ENCODE measurements around the gene C6orf132. TPM values are rescaled to one million over a fixed set of nuclear protein-coding genes. Genes with fewer than 3 reads are reported as not detected.

Gene C6orf132
- total and polyA plus RNA-seq, 10 of the 15 experiments (the other 5 are each of a cell fraction or from before 2014, with no cell fraction given) = 0.04 to 0.05 TPM; not detected in 8

DNA sequence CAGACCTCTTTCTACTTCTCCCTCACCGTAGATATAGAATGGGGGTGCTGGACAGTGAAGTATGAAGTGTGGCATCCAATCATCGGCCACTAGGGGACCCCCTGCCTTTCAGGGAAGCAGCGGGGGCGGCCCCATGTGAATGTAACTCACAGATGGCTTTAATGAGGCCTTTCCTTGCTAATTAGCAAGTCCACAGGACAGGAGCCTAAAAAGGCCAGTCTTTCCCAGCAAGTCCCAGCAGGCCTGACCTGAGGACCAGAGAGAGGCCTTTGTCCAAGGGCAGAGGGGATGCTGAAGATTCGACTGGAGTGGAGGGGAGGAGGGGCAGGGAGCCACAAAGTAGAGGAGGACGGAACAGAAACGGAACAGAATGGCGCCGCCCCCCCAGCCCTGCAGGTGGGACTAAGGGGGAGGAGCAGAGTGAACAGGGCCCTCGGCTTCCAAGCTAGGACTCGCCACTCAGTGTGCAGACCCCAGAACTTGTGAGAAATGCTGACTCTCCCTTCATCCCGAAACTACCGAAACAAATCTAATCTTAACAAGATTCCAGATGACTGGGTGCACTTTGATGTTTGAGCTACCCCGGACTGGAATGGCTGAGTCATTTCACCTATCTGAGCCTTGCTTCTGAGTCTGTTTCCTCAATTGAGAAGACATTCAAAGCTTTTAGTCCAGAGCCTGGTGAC is 5.8 kb downstream of the C6orf132 start (continued):
- no peak for TF ChIP-seq SIX5 (IDR thresholded peaks at IDR 0.05; ENCODE audit: low read depth, low read length, severe bottlenecking)
- TF ChIP-seq SMC3 (IDR thresholded peaks at IDR 0.05; ENCODE audit: borderline replicate concordance, low read length) = peak; percentile 34; the same call in 1 of the 2 replicates
- TF ChIP-seq, protein P1, sequence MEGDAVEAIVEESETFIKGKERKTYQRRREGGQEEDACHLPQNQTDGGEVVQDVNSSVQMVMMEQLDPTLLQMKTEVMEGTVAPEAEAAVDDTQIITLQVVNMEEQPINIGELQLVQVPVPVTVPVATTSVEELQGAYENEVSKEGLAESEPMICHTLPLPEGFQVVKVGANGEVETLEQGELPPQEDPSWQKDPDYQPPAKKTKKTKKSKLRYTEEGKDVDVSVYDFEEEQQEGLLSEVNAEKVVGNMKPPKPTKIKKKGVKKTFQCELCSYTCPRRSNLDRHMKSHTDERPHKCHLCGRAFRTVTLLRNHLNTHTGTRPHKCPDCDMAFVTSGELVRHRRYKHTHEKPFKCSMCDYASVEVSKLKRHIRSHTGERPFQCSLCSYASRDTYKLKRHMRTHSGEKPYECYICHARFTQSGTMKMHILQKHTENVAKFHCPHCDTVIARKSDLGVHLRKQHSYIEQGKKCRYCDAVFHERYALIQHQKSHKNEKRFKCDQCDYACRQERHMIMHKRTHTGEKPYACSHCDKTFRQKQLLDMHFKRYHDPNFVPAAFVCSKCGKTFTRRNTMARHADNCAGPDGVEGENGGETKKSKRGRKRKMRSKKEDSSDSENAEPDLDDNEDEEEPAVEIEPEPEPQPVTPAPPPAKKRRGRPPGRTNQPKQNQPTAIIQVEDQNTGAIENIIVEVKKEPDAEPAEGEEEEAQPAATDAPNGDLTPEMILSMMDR (IDR thresholded peaks at IDR 0.05 in 2 of 3, conservative IDR thresholded peaks at IDR 0.05 in 1 of 3; ENCODE audit: control insufficient read depth in 2 of 3, extremely low read depth in 1 of 3, insufficient read depth in 1 of 3, low read depth in 3 of 3, low read length in 3 of 3) = peak; percentile 42 to 48 (median 44); a peak in 4 of 6 replicates

DNA sequence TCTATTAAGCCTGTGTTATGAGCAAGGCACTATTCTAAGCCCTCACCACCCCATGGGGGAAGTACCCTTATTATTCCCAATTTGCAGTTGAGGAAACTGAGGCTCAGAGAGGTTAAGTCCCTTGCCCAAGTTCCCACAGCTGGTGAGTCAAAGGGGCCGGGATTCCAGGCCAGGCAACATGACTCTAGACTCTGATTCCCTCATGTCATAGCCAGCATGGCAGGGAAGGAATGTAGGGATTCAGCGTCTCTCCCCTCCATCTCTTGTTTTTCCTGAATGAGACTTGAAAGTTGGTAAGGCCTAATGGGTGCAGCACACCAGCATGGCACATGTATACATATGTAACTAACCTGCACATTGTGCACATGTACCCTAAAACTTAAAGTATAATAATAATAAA is 6.7 kb downstream of the C6orf132 start:
- RAD21 ChIA-PET (ENCODE audit: unreplicated experiment) = interaction anchor here (0.7 kb wide), 1 partner anchor 53 kb away, joined by 3 read pairs; no protein-coding TSS in a partner anchor
- TF ChIP-seq ZSCAN29 (IDR thresholded peaks at IDR 0.05) (no peak), CBX5 (IDR thresholded peaks at IDR 0.05; ENCODE audit: low read depth) (no peak), MTA2 (IDR thresholded peaks at IDR 0.05; ENCODE audit: low read depth) (no peak), IKZF2 (IDR thresholded peaks at IDR 0.05) (no peak), GABPA (IDR thresholded peaks at IDR 0.05; ENCODE audit: low read depth) (no peak), EED (IDR thresholded peaks at IDR 0.05; ENCODE audit: low read depth) (no peak), KAT2A (conservative IDR thresholded peaks at IDR 0.05; ENCODE audit: control insufficient read depth, low read depth, low read length) (no peak)
- TF ChIP-seq, protein P2, sequence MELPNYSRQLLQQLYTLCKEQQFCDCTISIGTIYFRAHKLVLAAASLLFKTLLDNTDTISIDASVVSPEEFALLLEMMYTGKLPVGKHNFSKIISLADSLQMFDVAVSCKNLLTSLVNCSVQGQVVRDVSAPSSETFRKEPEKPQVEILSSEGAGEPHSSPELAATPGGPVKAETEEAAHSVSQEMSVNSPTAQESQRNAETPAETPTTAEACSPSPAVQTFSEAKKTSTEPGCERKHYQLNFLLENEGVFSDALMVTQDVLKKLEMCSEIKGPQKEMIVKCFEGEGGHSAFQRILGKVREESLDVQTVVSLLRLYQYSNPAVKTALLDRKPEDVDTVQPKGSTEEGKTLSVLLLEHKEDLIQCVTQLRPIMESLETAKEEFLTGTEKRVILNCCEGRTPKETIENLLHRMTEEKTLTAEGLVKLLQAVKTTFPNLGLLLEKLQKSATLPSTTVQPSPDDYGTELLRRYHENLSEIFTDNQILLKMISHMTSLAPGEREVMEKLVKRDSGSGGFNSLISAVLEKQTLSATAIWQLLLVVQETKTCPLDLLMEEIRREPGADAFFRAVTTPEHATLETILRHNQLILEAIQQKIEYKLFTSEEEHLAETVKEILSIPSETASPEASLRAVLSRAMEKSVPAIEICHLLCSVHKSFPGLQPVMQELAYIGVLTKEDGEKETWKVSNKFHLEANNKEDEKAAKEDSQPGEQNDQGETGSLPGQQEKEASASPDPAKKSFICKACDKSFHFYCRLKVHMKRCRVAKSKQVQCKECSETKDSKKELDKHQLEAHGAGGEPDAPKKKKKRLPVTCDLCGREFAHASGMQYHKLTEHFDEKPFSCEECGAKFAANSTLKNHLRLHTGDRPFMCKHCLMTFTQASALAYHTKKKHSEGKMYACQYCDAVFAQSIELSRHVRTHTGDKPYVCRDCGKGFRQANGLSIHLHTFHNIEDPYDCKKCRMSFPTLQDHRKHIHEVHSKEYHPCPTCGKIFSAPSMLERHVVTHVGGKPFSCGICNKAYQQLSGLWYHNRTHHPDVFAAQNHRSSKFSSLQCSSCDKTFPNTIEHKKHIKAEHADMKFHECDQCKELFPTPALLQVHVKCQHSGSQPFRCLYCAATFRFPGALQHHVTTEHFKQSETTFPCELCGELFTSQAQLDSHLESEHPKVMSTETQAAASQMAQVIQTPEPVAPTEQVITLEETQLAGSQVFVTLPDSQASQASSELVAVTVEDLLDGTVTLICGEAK (IDR thresholded peaks at IDR 0.05; ENCODE audit: borderline replicate concordance) = no peak
- TF ChIP-seq, protein P3, sequence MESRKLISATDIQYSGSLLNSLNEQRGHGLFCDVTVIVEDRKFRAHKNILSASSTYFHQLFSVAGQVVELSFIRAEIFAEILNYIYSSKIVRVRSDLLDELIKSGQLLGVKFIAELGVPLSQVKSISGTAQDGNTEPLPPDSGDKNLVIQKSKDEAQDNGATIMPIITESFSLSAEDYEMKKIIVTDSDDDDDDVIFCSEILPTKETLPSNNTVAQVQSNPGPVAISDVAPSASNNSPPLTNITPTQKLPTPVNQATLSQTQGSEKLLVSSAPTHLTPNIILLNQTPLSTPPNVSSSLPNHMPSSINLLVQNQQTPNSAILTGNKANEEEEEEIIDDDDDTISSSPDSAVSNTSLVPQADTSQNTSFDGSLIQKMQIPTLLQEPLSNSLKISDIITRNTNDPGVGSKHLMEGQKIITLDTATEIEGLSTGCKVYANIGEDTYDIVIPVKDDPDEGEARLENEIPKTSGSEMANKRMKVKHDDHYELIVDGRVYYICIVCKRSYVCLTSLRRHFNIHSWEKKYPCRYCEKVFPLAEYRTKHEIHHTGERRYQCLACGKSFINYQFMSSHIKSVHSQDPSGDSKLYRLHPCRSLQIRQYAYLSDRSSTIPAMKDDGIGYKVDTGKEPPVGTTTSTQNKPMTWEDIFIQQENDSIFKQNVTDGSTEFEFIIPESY (IDR thresholded peaks at IDR 0.05) = no peak

More for the DNA sequence above, 6.7 kb downstream of the C6orf132 start:
- intact Hi-C loops (cut with micrococcal nuclease; ENCODE audit: unreplicated experiment) = no loop called here
- CTCF ChIA-PET = interaction anchor here (0.6 to 1.6 kb wide), 6 partner anchors 18 to 412 kb away, joined by 3 read pairs; no protein-coding TSS in a partner anchor
- Histone ChIP-seq H3K4me1 (ENCODE audit: control insufficient read depth, insufficient read depth, low read length) (peaks cover 4% of the 10 kb centered on the region; the same call in 1 of the 2 replicates), H3K9ac (ENCODE audit: control insufficient read depth, insufficient read depth, low read length) (no peak overlapping the region), H3K79me2 (ENCODE audit: control insufficient read depth, insufficient read depth, low read length) (no peaks in the 10 kb centered on the region), H3K9me3 (replicated peaks; ENCODE audit: control insufficient read depth, insufficient read depth, low read length) (no peaks in the 10 kb centered on the region), H3K4me3 (no peak overlapping the region), H3K4me2 (ENCODE audit: control insufficient read depth, insufficient read depth) (no peak overlapping the region), H3K27ac (ENCODE audit: control insufficient read depth, insufficient read depth) (no peak overlapping the region), H3K27me3 (replicated peaks in 1 of 2; ENCODE audit: control insufficient read depth in 2 of 2, insufficient read depth in 2 of 2, low read length in 1 of 2) (no peaks in the 10 kb centered on the region; a peak in 2 of 4 replicates), H4K20me1 (ENCODE audit: control insufficient read depth, insufficient read depth) (no peaks in the 10 kb centered on the region), H3K36me3 (ENCODE audit: control insufficient read depth in 2 of 2, insufficient read depth in 2 of 2, low read length in 1 of 2) (no peaks in the 10 kb centered on the region), H2AFZ (ENCODE audit: control insufficient read depth, low read depth, low read length) (no peak overlapping the region)
- POLR2A ChIA-PET = interaction anchor here (0.7 kb wide), 1 partner anchor 120 kb away, joined by 3 read pairs; no protein-coding TSS in a partner anchor
- in situ Hi-C loops (cut with MboI) = no loop called here
- ATAC-seq (no peak), DNase-seq (ENCODE audit: low read depth, low spot score) (no peak), FAIRE-seq (no peak)
- WGBS (ENCODE audit: insufficient coverage, insufficient replicate concordance, low lambda C conversion rate, missing lambda C conversion rate) = 85% methylated on average over 2 of the region's 2 CpGs
- no TSS peak for BruUV-seq (replicated peaks)
- SMC1A ChIA-PET (ENCODE audit: uncharacterized antibody, unreplicated experiment) = interaction anchor here (1.2 kb wide), 1 partner anchor 29 kb away, joined by 3 read pairs; no protein-coding TSS in a partner anchor

Measured in GM12878 (cell line).